DOHH2 (cell line): ENCODE measurements around the gene ADGRA3.

Experiments
- H3F3A ChIP-seq: fragments of 200-600 bp; sonication (generic), shearing (Covaris generic); 2 replicates; pipeline ENCODE4 v1.6.0; 2016; ENCODE audit warnings: antibody characterized with exemption, mild to moderate bottlenecking; ENCODE audit not compliant: control insufficient read depth, insufficient read depth
- H3K27ac ChIP-seq: fragments of 200-600 bp; sonication (generic); 2 replicates; pipeline ENCODE4 v1.5.1; 2014; ENCODE audit warnings: low read depth, mild to moderate bottlenecking, low read length, moderate library complexity
- H3K27me3 ChIP-seq: fragments of 200-600 bp; sonication (generic); 2 replicates; pipeline ENCODE4 v1.6.1; 2014; ENCODE audit warnings: mild to moderate bottlenecking, low read length, mixed read lengths; ENCODE audit not compliant: control insufficient read depth
- H3K36me3 ChIP-seq: fragments of 200-600 bp; sonication (generic); 2 replicates; pipeline ENCODE4 v1.6.1; 2014; ENCODE audit warnings: mild to moderate bottlenecking, low read length, moderate library complexity, mixed read lengths; ENCODE audit not compliant: control insufficient read depth
- H3K4me1 ChIP-seq: fragments of 200-600 bp; sonication (generic); 2 replicates; pipeline ENCODE4 v1.6.1; 2014; ENCODE audit warnings: mild to moderate bottlenecking, low read length, mixed read lengths; ENCODE audit not compliant: control insufficient read depth
- H3K4me2 ChIP-seq: fragments of 200-600 bp; sonication (generic); 2 replicates; pipeline ENCODE4 v1.6.0; 2014; ENCODE audit warnings: mild to moderate bottlenecking, low read length, moderate library complexity
- H3K4me3 ChIP-seq: fragments of 200-600 bp; sonication (generic); 2 replicates; pipeline ENCODE4 v1.5.1; 2014; ENCODE audit warnings: mild to moderate bottlenecking, low read length, mixed read lengths
- H3K79me2 ChIP-seq: fragments of 200-600 bp; sonication (generic); 2 replicates; pipeline ENCODE4 v1.6.1; 2014; ENCODE audit warnings: mild to moderate bottlenecking, low read length, mixed read lengths; ENCODE audit not compliant: control insufficient read depth
- H3K9me2 ChIP-seq: fragments of 200-600 bp; sonication (generic); replicated peaks from 2 replicates; pipeline ENCODE4 v1.6.1; 2014; ENCODE audit warnings: mild to moderate bottlenecking, low read length, mixed read lengths; ENCODE audit not compliant: control insufficient read depth
- H3K9me3 ChIP-seq: fragments of 200-600 bp; sonication (generic); 2 replicates; pipeline ENCODE4 v1.6.1; 2014; ENCODE audit warnings: antibody characterized with exemption, low read length, mixed read lengths; ENCODE audit not compliant: control insufficient read depth, insufficient read depth
- H4K20me1 ChIP-seq: fragments of 200-600 bp; sonication (generic); 2 replicates; pipeline ENCODE4 v1.6.0; 2014; ENCODE audit warnings: low read depth, mild to moderate bottlenecking, antibody characterized with exemption, low read length, moderate library complexity; ENCODE audit not compliant: control insufficient read depth, insufficient read depth
- CTCF ChIP-seq: fragments of 200-600 bp; sonication (generic); IDR thresholded peaks from one replicate; pipeline ENCODE4 v1.5.1; 2014; ENCODE audit warnings: antibody characterized with exemption, mild to moderate bottlenecking, low read depth, low read length; ENCODE audit not compliant: poor library complexity, severe bottlenecking
- EZH2phosphoT487 ChIP-seq: fragments of 200-600 bp; sonication (generic); IDR thresholded peaks from 2 replicates; pipeline ENCODE4 v1.6.1; 2017; ENCODE audit warnings: borderline replicate concordance, mild to moderate bottlenecking, antibody characterized with exemption, low read length, moderate library complexity, mixed read lengths

Gene ADGRA3

DNA sequence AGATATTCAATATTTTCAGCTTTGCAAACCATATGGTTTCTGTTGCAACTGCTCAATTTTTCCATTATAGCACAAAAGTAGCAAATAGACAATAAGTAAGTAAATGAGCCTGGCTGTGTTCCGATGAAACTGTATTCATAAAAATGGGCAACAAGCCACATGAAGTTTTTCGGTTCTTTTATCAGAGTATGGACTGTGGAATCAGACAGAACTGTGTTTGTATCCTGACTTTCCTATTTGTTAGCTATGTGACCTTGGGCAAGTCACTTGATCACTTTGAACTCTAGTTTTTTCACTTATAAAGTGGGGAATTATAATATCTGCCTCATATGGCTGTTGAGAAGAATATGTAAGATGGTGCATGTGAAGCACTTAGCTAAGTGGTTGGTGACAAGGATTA is 23.4 kb upstream of the ADGRA3 start:
- Histone ChIP-seq H3K9me2 (no peaks in the 10 kb centered on the region), H3K4me1 (no peaks in the 10 kb centered on the region), H3K36me3 (no peaks in the 10 kb centered on the region), H3K4me3 (no peak overlapping the region), H3F3A (no peaks in the 10 kb centered on the region), H3K27ac (no peak overlapping the region), H3K9me3 (peaks cover 3% of the 10 kb centered on the region; the same call in 1 of the 2 replicates), H3K27me3 (no peaks in the 10 kb centered on the region), H3K4me2 (no peak overlapping the region), H3K79me2 (no peaks in the 10 kb centered on the region), H4K20me1 (no peaks in the 10 kb centered on the region)
- TF ChIP-seq CTCF, result no peak
- TF ChIP-seq EZH2phosphoT487, result no peak

DNA sequence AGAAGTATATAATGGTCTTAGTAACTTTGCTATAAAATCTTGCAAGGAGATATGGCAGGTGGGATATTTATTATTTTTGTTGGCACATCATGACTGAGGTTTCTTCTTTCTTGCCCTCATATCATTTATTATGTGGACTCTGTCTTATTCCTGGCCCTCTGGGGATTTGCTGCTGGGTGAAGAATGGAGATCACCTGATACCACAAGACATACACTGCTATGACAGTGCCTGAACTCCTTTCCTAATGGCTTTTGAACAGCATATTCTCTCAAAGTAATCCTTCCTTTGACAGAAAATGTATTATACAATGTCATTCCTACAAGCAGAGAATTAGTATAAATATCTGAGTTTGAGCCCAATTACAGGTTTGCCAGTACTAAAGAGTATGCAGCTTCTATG is 22.0 kb upstream of the ADGRA3 start:
- Histone ChIP-seq H3K4me1 (no peaks in the 10 kb centered on the region), H3K4me3 (no peak overlapping the region), H3K27ac (no peak overlapping the region), H3K79me2 (no peaks in the 10 kb centered on the region), H3K9me2 (no peaks in the 10 kb centered on the region), H3K36me3 (no peaks in the 10 kb centered on the region), H3K4me2 (no peak overlapping the region), H4K20me1 (no peaks in the 10 kb centered on the region), H3F3A (no peaks in the 10 kb centered on the region), H3K9me3 (peaks cover 6% of the 10 kb centered on the region; the same call in 1 of the 2 replicates), H3K27me3 (no peaks in the 10 kb centered on the region)
- TF ChIP-seq EZH2phosphoT487, result no peak
- TF ChIP-seq CTCF, result no peak

DNA sequence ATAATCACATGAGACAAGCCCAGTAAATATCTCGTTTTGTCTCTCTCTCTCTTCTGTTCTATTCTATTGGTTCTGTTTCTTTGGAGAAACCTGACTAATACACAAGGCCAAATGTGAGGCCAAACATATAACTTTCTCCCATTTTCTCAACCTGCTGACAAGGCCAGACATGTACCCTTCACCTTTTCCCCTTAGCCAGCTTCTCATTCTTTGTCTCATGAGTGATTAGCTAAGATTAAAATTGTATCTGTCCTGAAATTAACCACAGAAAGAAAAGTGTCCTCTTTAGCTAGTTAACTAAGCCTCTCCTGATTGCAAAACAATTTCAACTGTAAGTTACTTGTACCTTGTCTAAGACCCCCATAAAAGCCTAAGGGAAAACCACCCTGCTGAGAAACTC is 18.5 kb upstream of the ADGRA3 start:
- H3K4me3 ChIP-seq, result no peak overlapping the region
- no peaks in the 10 kb centered on the region for H4K20me1 ChIP-seq
- no peaks in the 10 kb centered on the region for H3K27me3 ChIP-seq
- TF ChIP-seq EZH2phosphoT487 (no peak), CTCF (no peak)
- H3K27ac ChIP-seq, result no peak overlapping the region
- H3F3A ChIP-seq, result no peaks in the 10 kb centered on the region
- H3K4me2 ChIP-seq, result no peak overlapping the region
- H3K9me3 ChIP-seq, result peaks cover 6% of the 10 kb centered on the region; the same call in 1 of the 2 replicates
- no peaks in the 10 kb centered on the region for H3K9me2 ChIP-seq
- no peaks in the 10 kb centered on the region for H3K4me1 ChIP-seq
- no peaks in the 10 kb centered on the region for H3K36me3 ChIP-seq
- no peaks in the 10 kb centered on the region for H3K79me2 ChIP-seq
